HepG2 (cell line): ENCODE measurements around the gene DAB1. TPM values are rescaled to one million over a fixed set of nuclear protein-coding genes. Genes with fewer than 3 reads are reported as not detected.

ENCODE experiments used
- ATF1 ChIP-seq: IDR thresholded peaks from 2 replicates; pipeline ENCODE4 v1.6.1; 2016; ENCODE audit warnings: mild to moderate bottlenecking, control low read depth
- CHCHD3 ChIP-seq: sonication (generic); formaldehyde crosslinking; IDR thresholded peaks from 2 replicates; pipeline ENCODE4 v1.8.0; 2022; ENCODE audit warnings: mild to moderate bottlenecking, missing genetic modification reagents, moderate library complexity
- ELF1 ChIP-seq: sonication (generic); formaldehyde crosslinking; IDR thresholded peaks from 2 replicates; pipeline ENCODE4 v1.4.0; 2020; ENCODE audit warnings: missing genetic modification reagents
- FOXC1 ChIP-seq: sonication (generic); formaldehyde crosslinking; IDR thresholded peaks from 2 replicates; pipeline ENCODE4 v1.8.0; 2022; ENCODE audit warnings: mild to moderate bottlenecking, missing genetic modification reagents, borderline replicate concordance
- KAT7 ChIP-seq: IDR thresholded peaks from 2 replicates; pipeline ENCODE4 v1.6.1; 2018; ENCODE audit warnings: borderline replicate concordance, missing compliant biosample characterization
- MAFK ChIP-seq, 2 experiments: IDR thresholded peaks in 1 of 2; conservative IDR thresholded peaks in 1 of 2; 2 replicates each; pipeline ENCODE4 v1.6.1; 2011; ENCODE audit warnings: improper control_type of control experiment in 2 of 2, low read length in 2 of 2
- MTF2 ChIP-seq: sonication (generic); formaldehyde crosslinking; IDR thresholded peaks from 2 replicates; pipeline ENCODE4 v1.5.0; 2020; ENCODE audit warnings: missing genetic modification reagents, borderline replicate concordance
- ZFP37 ChIP-seq: sonication (generic); formaldehyde crosslinking; IDR thresholded peaks from 2 replicates; pipeline ENCODE4 v1.4.0; 2020; ENCODE audit warnings: missing genetic modification reagents, borderline replicate concordance
- ZNF12 ChIP-seq: sonication (generic); formaldehyde crosslinking; IDR thresholded peaks from 2 replicates; pipeline ENCODE4 v1.5.0; 2020; ENCODE audit warnings: missing genetic modification reagents
- ZNF468 ChIP-seq: sonication (generic); formaldehyde crosslinking; IDR thresholded peaks from 2 replicates; pipeline ENCODE4 v1.8.0; 2022; ENCODE audit warnings: mild to moderate bottlenecking, moderate library complexity, missing genetic modification reagents
- ZNF547 ChIP-seq: sonication (generic); formaldehyde crosslinking; IDR thresholded peaks from 2 replicates; pipeline ENCODE4 v1.5.1; 2020; ENCODE audit warnings: mild to moderate bottlenecking, missing genetic modification reagents
- ZNF589 ChIP-seq: sonication (generic); formaldehyde crosslinking; conservative IDR thresholded peaks from 2 replicates; pipeline ENCODE4 v1.8.0; 2022; ENCODE audit warnings: mild to moderate bottlenecking, moderate library complexity, missing genetic modification reagents
- ZNF615 ChIP-seq: sonication (generic); formaldehyde crosslinking; IDR thresholded peaks from 2 replicates; pipeline ENCODE4 v1.5.0; 2020; ENCODE audit warnings: mild to moderate bottlenecking, missing genetic modification reagents, borderline replicate concordance
- polyA plus RNA-seq, 8 experiments: library from polyadenylated mRNA; depleted of rRNA in 3 of 8; stranded (reverse) in 7 of 8; unstranded in 1 of 8; fragments of >200 nt; fragmentation: Illumina TruSeq in 4 of 8; extraction: Trizol in 4 of 8; gene quantifications; 2 replicates each; pipeline versions ENCODE4 v1.2.1 to v1.2.3, GENCODE V29; 2011 to 2016; ENCODE audit warnings: low read depth in 4 of 8, missing spikeins in 1 of 8, mixed read lengths in 1 of 8; ENCODE audit not compliant: insufficient read depth in 1 of 8
- total RNA-seq, 5 experiments: library from RNA; depleted of rRNA; stranded (reverse); fragments of >200 nt; fragmentation: Illumina TruSeq; extraction: Trizol; gene quantifications; 2 replicates each; pipeline ENCODE4 v1.2.3, GENCODE V29; 2016; ENCODE audit warnings: low read depth in 1 of 5
- TF ChIP-seq, protein P1 (sequence below): sonication (generic); formaldehyde crosslinking; IDR thresholded peaks from 2 replicates; pipeline ENCODE4 v1.4.0; 2020; ENCODE audit warnings: missing genetic modification reagents
- TF ChIP-seq, protein P2 (sequence below): sonication (generic); formaldehyde crosslinking; IDR thresholded peaks from 2 replicates; pipeline ENCODE4 v1.4.0; 2020; ENCODE audit warnings: missing genetic modification reagents
- TF ChIP-seq, protein P3 (sequence below): sonication (generic); formaldehyde crosslinking; IDR thresholded peaks from 2 replicates; pipeline ENCODE4 v1.4.0; 2020; ENCODE audit warnings: missing genetic modification reagents
- TF ChIP-seq, protein P4 (sequence below): IDR thresholded peaks from 2 replicates; pipeline ENCODE4 v1.6.1; 2012; ENCODE audit warnings: inconsistent platforms

The DAB1 gene
- total and polyA plus RNA-seq, 2 of the 13 experiments (the other 11 are each of a cell fraction or from before 2014, with no cell fraction given), result 0.04 to 0.13 TPM

DNA sequence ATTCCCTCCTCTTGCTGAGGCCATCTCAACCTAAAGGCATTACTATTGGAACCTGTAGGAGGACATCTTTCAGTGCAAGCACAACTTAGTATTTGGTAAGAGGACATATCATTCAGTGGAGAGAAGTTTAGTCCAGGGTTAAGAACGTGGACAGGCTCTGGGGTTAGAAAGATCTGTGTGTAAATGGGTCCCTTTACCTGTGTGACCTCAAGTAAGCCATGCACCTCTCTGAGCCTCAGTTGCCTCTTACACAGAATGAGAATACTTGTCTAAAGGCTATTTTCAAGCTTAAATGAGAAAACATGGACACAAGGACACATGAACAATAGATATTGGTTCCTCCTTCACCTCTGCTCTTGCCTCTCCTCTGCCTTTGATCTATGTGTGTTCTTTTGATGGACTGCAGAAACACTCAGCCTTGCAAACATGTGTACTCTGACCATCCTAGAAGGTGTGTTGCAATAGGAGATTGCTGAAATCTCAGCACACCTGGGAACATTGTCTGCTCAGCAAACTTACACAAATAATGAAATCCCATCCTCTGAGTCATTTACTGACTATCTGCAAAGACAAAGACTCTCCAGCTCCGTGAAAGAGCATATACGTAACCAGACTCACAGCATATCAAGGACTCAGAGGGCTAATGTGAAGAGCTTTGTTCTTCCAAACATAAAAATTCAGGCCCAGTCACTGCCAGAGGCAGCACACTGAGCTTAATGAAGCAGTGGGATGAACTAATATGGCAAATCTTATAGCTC is 143.8 kb downstream of the DAB1 start (continued):
- no peak for TF ChIP-seq CHCHD3 (CRISPR knock-in tag)
- no peak for TF ChIP-seq MTF2 (CRISPR knock-in tag)
- 0 out of 2 replicates have a peak, but pooled peaks have one; percentile 45 for TF ChIP-seq KAT7 (CRISPR knock-in tag)
- peak; percentile 92 for TF ChIP-seq ZNF12 (CRISPR knock-in tag)
- peak; percentile 78; the same call in 1 of the 2 replicates for TF ChIP-seq ZNF615 (CRISPR knock-in tag)
- TF ChIP-seq, protein P1, sequence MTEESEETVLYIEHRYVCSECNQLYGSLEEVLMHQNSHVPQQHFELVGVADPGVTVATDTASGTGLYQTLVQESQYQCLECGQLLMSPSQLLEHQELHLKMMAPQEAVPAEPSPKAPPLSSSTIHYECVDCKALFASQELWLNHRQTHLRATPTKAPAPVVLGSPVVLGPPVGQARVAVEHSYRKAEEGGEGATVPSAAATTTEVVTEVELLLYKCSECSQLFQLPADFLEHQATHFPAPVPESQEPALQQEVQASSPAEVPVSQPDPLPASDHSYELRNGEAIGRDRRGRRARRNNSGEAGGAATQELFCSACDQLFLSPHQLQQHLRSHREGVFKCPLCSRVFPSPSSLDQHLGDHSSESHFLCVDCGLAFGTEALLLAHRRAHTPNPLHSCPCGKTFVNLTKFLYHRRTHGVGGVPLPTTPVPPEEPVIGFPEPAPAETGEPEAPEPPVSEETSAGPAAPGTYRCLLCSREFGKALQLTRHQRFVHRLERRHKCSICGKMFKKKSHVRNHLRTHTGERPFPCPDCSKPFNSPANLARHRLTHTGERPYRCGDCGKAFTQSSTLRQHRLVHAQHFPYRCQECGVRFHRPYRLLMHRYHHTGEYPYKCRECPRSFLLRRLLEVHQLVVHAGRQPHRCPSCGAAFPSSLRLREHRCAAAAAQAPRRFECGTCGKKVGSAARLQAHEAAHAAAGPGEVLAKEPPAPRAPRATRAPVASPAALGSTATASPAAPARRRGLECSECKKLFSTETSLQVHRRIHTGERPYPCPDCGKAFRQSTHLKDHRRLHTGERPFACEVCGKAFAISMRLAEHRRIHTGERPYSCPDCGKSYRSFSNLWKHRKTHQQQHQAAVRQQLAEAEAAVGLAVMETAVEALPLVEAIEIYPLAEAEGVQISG (CRISPR knock-in tag), result peak; percentile 84
- TF ChIP-seq, protein P2, sequence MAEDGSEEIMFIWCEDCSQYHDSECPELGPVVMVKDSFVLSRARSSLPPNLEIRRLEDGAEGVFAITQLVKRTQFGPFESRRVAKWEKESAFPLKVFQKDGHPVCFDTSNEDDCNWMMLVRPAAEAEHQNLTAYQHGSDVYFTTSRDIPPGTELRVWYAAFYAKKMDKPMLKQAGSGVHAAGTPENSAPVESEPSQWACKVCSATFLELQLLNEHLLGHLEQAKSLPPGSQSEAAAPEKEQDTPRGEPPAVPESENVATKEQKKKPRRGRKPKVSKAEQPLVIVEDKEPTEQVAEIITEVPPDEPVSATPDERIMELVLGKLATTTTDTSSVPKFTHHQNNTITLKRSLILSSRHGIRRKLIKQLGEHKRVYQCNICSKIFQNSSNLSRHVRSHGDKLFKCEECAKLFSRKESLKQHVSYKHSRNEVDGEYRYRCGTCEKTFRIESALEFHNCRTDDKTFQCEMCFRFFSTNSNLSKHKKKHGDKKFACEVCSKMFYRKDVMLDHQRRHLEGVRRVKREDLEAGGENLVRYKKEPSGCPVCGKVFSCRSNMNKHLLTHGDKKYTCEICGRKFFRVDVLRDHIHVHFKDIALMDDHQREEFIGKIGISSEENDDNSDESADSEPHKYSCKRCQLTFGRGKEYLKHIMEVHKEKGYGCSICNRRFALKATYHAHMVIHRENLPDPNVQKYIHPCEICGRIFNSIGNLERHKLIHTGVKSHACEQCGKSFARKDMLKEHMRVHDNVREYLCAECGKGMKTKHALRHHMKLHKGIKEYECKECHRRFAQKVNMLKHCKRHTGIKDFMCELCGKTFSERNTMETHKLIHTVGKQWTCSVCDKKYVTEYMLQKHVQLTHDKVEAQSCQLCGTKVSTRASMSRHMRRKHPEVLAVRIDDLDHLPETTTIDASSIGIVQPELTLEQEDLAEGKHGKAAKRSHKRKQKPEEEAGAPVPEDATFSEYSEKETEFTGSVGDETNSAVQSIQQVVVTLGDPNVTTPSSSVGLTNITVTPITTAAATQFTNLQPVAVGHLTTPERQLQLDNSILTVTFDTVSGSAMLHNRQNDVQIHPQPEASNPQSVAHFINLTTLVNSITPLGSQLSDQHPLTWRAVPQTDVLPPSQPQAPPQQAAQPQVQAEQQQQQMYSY, result no peak
- peak; percentile 74 for TF ChIP-seq ELF1 (CRISPR knock-in tag)
- TF ChIP-seq ATF1 (CRISPR knock-in tag), result peak; percentile 81
- TF ChIP-seq MAFK (conservative IDR thresholded peaks at IDR 0.05 in 1 of 2, IDR thresholded peaks at IDR 0.05 in 1 of 2; ENCODE audit: low read length in 2 of 2), result peak; percentile 96 to 98
- TF ChIP-seq, protein P3, sequence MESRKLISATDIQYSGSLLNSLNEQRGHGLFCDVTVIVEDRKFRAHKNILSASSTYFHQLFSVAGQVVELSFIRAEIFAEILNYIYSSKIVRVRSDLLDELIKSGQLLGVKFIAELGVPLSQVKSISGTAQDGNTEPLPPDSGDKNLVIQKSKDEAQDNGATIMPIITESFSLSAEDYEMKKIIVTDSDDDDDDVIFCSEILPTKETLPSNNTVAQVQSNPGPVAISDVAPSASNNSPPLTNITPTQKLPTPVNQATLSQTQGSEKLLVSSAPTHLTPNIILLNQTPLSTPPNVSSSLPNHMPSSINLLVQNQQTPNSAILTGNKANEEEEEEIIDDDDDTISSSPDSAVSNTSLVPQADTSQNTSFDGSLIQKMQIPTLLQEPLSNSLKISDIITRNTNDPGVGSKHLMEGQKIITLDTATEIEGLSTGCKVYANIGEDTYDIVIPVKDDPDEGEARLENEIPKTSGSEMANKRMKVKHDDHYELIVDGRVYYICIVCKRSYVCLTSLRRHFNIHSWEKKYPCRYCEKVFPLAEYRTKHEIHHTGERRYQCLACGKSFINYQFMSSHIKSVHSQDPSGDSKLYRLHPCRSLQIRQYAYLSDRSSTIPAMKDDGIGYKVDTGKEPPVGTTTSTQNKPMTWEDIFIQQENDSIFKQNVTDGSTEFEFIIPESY (CRISPR knock-in tag), result peak; percentile 85
- TF ChIP-seq ZNF547, result no peak; the same call in 1 of the 2 replicates
- TF ChIP-seq FOXC1, result no peak; the same call in 1 of the 2 replicates
- TF ChIP-seq, protein P4, sequence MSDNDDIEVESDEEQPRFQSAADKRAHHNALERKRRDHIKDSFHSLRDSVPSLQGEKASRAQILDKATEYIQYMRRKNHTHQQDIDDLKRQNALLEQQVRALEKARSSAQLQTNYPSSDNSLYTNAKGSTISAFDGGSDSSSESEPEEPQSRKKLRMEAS, result peak; percentile 88
- TF ChIP-seq ZFP37 (CRISPR knock-in tag), result no peak
- peak; percentile 83; the same call in 1 of the 2 replicates for TF ChIP-seq ZNF589 (CRISPR knock-in tag)
- no peak for TF ChIP-seq ZNF468 (CRISPR knock-in tag)
